Gastrocnemius medialis (tissue), 4 donors: ENCODE results near the gene VPS26C.

Experiments
- CTCF ChIP-seq, 5 experiments: fragments of 450-650 bp in 3 of 5; fragments of 200-600 bp in 2 of 5; sonication (generic) in 2 of 5; IDR thresholded peaks in 4 of 5; conservative IDR thresholded peaks in 1 of 5; 1 replicate in 4 of 5; 2 replicates in 1 of 5; pipeline ENCODE4 v1.5.1; 2016 to 2019; ENCODE audit warnings: antibody characterized with exemption in 5 of 5, mild to moderate bottlenecking in 3 of 5, moderate library complexity in 3 of 5
- POLR2A ChIP-seq, 2 donors: fragments of 450-650 bp; IDR thresholded peaks; one replicate each; pipeline ENCODE4 v1.6.1; 2017; ENCODE audit warnings: antibody characterized with exemption in 2 of 2, mild to moderate bottlenecking in 2 of 2, moderate library complexity in 2 of 2

GRCh38 chr21:37199057-37199924, 67.8 kb downstream of the VPS26C start:
- TF ChIP-seq CTCF (IDR thresholded peaks at IDR 0.05 in 4 of 5, conservative IDR thresholded peaks at IDR 0.05 in 1 of 5) (no peak), POLR2A (IDR thresholded peaks at IDR 0.05) (no peak)
